WTC11 (cell line): ENCODE results near the gene GSTP1. TPM values are rescaled to one million over a fixed set of nuclear protein-coding genes. Genes with fewer than 3 reads are reported as not detected.
A peak's percentile ranks its signal among the peaks of the same experiment; 100 is the strongest.

Source experiments
- ATAC-seq: fragments of 200-7000 bp; cut with Tn5 transposase; 2 replicates; pipeline ENCODE4 v1.10.0; 2021; ENCODE audit warnings: mild to moderate bottlenecking, moderate library complexity
- CTCF ChIA-PET: fragments of 300-600 bp; sonication (Branson Sonifier 250); formaldehyde crosslinking; loops from one replicate; lab custom pipeline; 2021; ENCODE audit warnings: antibody characterized with exemption; lab: Charles Lee
- POLR2A ChIA-PET: fragments of 350-600 bp; sonication (Branson Sonifier 250); formaldehyde crosslinking; loops from one replicate; lab custom pipeline; 2021; ENCODE audit warnings: antibody characterized with exemption; lab: Charles Lee
- DNase-seq: peaks from one replicate; pipeline ENCODE4 v3.0.0; 2021; ENCODE audit warnings: low spot score
- H3K27ac Mint-ChIP-seq: 2 replicates; pipeline ENCODE4 v1.8.0; 2021; ENCODE audit warnings: mixed read lengths
- H3K27me3 Mint-ChIP-seq: 2 replicates; pipeline ENCODE4 v1.8.0; 2021; ENCODE audit warnings: low read depth, mild to moderate bottlenecking, moderate library complexity, mixed read lengths
- H3K36me3 Mint-ChIP-seq: 2 replicates; pipeline ENCODE4 v1.8.0; 2021; ENCODE audit warnings: mixed read lengths
- H3K4me1 Mint-ChIP-seq: 2 replicates; pipeline ENCODE4 v1.8.0; 2022; ENCODE audit warnings: mixed read lengths
- H3K4me3 Mint-ChIP-seq: 2 replicates; pipeline ENCODE4 v1.8.0; 2021; ENCODE audit warnings: mild to moderate bottlenecking, moderate library complexity, mixed read lengths
- H3K9me3 Mint-ChIP-seq: 2 replicates; pipeline ENCODE4 v1.8.0; 2021; ENCODE audit warnings: mixed read lengths
- ATF1 ChIP-seq: sonication (generic); formaldehyde crosslinking; IDR thresholded peaks from 2 replicates; pipeline ENCODE4 v1.8.1; 2023; ENCODE audit warnings: mild to moderate bottlenecking, moderate library complexity, missing genetic modification reagents
- ATF6 ChIP-seq: sonication (generic); formaldehyde crosslinking; IDR thresholded peaks from 2 replicates; pipeline ENCODE4 v1.8.1; 2023; ENCODE audit warnings: mild to moderate bottlenecking, missing genetic modification reagents
- CDX4 ChIP-seq: fragments of 250-450 bp; sonication (Bioruptor Pico); IDR thresholded peaks from 2 replicates; pipeline ENCODE4 v1.9.0; 2021; ENCODE audit warnings: moderate library complexity, mild to moderate bottlenecking, inconsistent platforms, borderline replicate concordance
- CTCF ChIP-seq: fragments of 200-600 bp; IDR thresholded peaks from 2 replicates; pipeline ENCODE4 v1.8.0; 2022; ENCODE audit warnings: antibody characterized with exemption
- E2F1 ChIP-seq: sonication (generic); formaldehyde crosslinking; IDR thresholded peaks from 2 replicates; pipeline ENCODE4 v1.8.0; 2022; ENCODE audit warnings: mild to moderate bottlenecking, missing genetic modification reagents
- E2F4 ChIP-seq: sonication (generic); formaldehyde crosslinking; IDR thresholded peaks from 2 replicates; pipeline ENCODE4 v1.8.1; 2022; ENCODE audit warnings: low read depth, mild to moderate bottlenecking, moderate library complexity, missing genetic modification reagents, borderline replicate concordance
- ELF4 ChIP-seq: sonication (generic); formaldehyde crosslinking; IDR thresholded peaks from 2 replicates; pipeline ENCODE4 v1.8.1; 2022; ENCODE audit warnings: low read depth, mild to moderate bottlenecking, moderate library complexity, missing genetic modification reagents
- ESRRA ChIP-seq: sonication (generic); formaldehyde crosslinking; IDR thresholded peaks from 2 replicates; pipeline ENCODE4 v1.8.1; 2022; ENCODE audit warnings: mild to moderate bottlenecking, missing genetic modification reagents, borderline replicate concordance
- GTF2I ChIP-seq: fragments of 250-450 bp; sonication (Bioruptor Pico); conservative IDR thresholded peaks from 2 replicates; pipeline ENCODE4 v1.4.0; 2021; ENCODE audit warnings: mild to moderate bottlenecking
- MAX ChIP-seq: sonication (generic); formaldehyde crosslinking; IDR thresholded peaks from 2 replicates; pipeline ENCODE4 v1.8.0; 2022; ENCODE audit warnings: mild to moderate bottlenecking, missing genetic modification reagents
- NR3C1 ChIP-seq: sonication (generic); formaldehyde crosslinking; conservative IDR thresholded peaks from 2 replicates; pipeline ENCODE4 v1.8.1; 2023; ENCODE audit warnings: low read depth, mild to moderate bottlenecking, missing genetic modification reagents
- OVOL2 ChIP-seq: fragments of 250-450 bp; sonication (Bioruptor Pico); IDR thresholded peaks from 2 replicates; pipeline ENCODE4 v1.9.0; 2021; ENCODE audit warnings: mild to moderate bottlenecking, borderline replicate concordance
- SMAD3 ChIP-seq: sonication (generic); formaldehyde crosslinking; IDR thresholded peaks from 2 replicates; pipeline ENCODE4 v1.8.0; 2022; ENCODE audit warnings: missing genetic modification reagents, mild to moderate bottlenecking, borderline replicate concordance
- SMAD4 ChIP-seq: sonication (generic); formaldehyde crosslinking; IDR thresholded peaks from 2 replicates; pipeline ENCODE4 v1.8.0; 2022; ENCODE audit warnings: mild to moderate bottlenecking, missing genetic modification reagents
- STAT6 ChIP-seq: sonication (generic); formaldehyde crosslinking; conservative IDR thresholded peaks from 2 replicates; pipeline ENCODE4 v1.8.1; 2023; ENCODE audit warnings: mild to moderate bottlenecking, low read depth, missing genetic modification reagents, moderate library complexity
- total RNA-seq: library from RNA; stranded (reverse); gene quantifications from 3 replicates; pipeline ENCODE4 v1.2.3, GENCODE V29; 2021

GSTP1 gene
- total RNA-seq, 1 experiment from 2014 or later, result 1,452 TPM

GRCh38 chr11:67634366-67635230 lies 51.0 kb downstream of the GSTP1 start:
- CTCF ChIA-PET, result interaction anchor here (0.6 to 1.1 kb wide), 3 partner anchors 14 to 1303 kb away, joined by 3 to 7 read pairs (median 3); no protein-coding TSS in a partner anchor
- peaks cover 16% of the 10 kb centered on the region for H3K4me1 Mint-ChIP-seq
- no peak for ATAC-seq
- no peak overlapping the region for H3K4me3 Mint-ChIP-seq
- H3K27ac Mint-ChIP-seq, result no peak overlapping the region
- DNase-seq, result peak; percentile 14
- POLR2A ChIA-PET, result no interaction called here
- no peak for TF ChIP-seq ELF4
- no peak for TF ChIP-seq SMAD4 (CRISPR knock-in tag)
- no peak for TF ChIP-seq STAT6 (CRISPR knock-in tag)
- no peak for TF ChIP-seq ATF1
- TF ChIP-seq ESRRA, result no peak
- no peak for TF ChIP-seq MAX (CRISPR knock-in tag)
- no peak for TF ChIP-seq SMAD3 (CRISPR knock-in tag)
- TF ChIP-seq GTF2I (CRISPR knock-in tag), result no peak
- no peak for TF ChIP-seq OVOL2 (CRISPR knock-in tag)
- no peak for TF ChIP-seq ATF6
- no peak for TF ChIP-seq CDX4 (CRISPR knock-in tag)
- no peak for TF ChIP-seq E2F4 (CRISPR knock-in tag)
- TF ChIP-seq NR3C1, result no peak
- TF ChIP-seq E2F1 (CRISPR knock-in tag), result no peak
- TF ChIP-seq CTCF, result no peak
- no peaks in the 10 kb centered on the region for H3K36me3 Mint-ChIP-seq
- H3K27me3 Mint-ChIP-seq, result peaks cover 5% of the 10 kb centered on the region
- no peaks in the 10 kb centered on the region for H3K9me3 Mint-ChIP-seq
